B cell (primary cell): Measurements from ENCODE around the gene UBL4A.

Experiments
- EZH2 ChIP-seq: IDR thresholded peaks from 2 replicates; pipeline ENCODE4 v1.6.1; 2012; ENCODE audit warnings: borderline replicate concordance, low read depth, mild to moderate bottlenecking, moderate library complexity, low read length; ENCODE audit not compliant: insufficient read depth, poor library complexity, severe bottlenecking
- TF ChIP-seq, protein P1 (sequence below): fragments of 200-600 bp; IDR thresholded peaks from one replicate; pipeline ENCODE4 v1.8.0; 2022; ENCODE audit warnings: antibody characterized with exemption, mild to moderate bottlenecking

GRCh38 chrX:154516656-154517100, 30.3 kb upstream of the UBL4A start:
- TF ChIP-seq, protein P1, sequence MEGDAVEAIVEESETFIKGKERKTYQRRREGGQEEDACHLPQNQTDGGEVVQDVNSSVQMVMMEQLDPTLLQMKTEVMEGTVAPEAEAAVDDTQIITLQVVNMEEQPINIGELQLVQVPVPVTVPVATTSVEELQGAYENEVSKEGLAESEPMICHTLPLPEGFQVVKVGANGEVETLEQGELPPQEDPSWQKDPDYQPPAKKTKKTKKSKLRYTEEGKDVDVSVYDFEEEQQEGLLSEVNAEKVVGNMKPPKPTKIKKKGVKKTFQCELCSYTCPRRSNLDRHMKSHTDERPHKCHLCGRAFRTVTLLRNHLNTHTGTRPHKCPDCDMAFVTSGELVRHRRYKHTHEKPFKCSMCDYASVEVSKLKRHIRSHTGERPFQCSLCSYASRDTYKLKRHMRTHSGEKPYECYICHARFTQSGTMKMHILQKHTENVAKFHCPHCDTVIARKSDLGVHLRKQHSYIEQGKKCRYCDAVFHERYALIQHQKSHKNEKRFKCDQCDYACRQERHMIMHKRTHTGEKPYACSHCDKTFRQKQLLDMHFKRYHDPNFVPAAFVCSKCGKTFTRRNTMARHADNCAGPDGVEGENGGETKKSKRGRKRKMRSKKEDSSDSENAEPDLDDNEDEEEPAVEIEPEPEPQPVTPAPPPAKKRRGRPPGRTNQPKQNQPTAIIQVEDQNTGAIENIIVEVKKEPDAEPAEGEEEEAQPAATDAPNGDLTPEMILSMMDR: no peak
- TF ChIP-seq EZH2: no peak
